Activated naive CD4-positive, alpha-beta T cell treated with Interleukin-2 at 50 U/mL for 16 hours (primary cell): Measurements from ENCODE around the gene PJA1.
A peak's percentile ranks its signal among the peaks of the same experiment; 100 is the strongest.

Experiments used
- DNase-seq: peaks from one replicate; pipeline ENCODE4 v3.0.0-alpha.2; 2020

The PJA1 gene

DNA sequence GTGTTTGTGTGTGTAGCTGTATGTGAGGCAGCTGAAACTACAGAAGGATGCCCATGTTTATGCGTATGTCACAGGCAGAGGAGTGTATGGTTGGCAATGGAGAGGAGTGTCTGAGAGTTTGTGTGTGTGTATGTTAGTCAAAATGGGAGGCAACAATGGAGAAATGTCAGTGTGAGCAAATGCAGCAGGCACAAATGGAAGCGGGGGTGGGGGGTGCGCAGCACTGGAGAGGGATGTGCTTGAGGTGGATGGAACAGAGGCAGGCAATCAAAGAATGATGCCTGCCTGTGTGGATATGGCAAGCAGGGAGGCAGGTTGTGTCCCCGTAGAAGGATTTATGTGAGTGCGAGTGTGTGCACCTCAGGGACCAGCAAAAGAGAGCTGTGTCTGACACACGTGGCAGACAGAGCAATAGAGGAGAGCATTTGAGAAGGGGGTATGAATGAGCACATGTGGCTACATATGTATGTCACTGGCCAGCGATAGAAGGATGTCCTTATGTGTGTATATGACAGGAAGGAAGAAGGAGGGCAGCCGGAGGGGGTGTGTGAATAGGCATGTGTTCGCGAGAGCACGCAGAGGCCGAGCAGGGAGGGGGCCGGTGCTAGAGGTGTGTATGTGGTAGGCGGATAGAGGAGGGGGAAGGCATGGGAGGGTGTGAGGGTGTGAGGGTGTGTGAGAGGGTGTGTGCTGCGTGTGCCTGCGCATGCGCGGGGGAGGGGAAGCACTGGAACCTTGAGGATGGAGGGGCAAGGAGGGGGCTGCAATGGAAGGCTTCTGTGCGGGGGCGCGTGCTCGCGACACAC, 1.1 kb downstream of the PJA1 start:
- DNase-seq, result peak; percentile 41

DNA sequence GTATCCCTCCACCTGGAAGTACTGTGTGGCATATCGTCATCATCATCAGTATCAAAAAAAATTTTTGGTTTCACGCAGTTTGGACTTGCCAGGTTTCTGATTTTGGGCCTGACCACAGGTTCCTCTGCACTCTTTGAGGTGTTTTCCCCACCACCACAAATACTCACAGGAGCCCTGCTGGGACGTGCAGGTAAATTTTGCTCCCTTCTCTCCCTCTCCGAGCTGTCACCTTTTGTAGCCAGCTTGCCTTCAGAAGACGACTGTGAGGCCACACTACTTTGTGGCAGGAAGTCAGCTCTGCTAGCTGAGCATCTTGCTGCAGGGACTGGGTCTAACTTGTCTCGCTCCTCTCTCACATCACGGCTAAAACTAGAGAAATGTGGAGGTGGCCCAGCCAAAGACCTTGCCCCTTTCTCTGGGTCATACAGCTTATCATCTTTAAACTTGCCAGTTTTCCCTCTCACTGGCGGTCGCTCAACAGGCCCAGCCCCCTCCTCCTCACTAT, 2.8 kb downstream of the PJA1 start:
- no peak for DNase-seq

DNA sequence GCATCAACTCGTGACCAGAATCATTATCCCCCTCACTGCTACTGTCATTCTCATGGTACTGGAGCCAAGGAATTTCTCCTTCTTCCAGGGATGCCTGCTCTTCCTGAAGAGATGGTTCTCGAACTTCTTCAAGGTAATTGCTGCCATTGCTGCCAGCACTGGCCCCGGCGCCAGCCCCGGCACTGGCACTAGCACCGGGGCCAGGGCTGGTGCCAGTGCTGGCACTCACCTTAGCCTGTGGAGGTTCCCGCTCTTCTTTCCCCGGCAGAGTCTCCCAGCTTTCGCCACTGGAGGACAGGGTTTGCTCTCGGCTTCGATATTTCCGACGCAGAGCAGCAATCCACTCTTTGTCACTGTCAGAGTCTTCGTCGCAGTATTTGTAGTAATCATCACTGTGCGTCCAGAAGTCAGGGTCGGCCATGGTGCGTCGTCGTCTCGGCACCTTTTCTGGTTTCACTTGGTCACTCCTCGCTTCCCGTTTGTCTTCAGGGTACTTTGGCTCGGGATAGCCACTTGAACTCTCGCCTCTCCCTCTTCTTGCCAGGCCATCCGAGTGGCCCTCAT, 3.4 kb downstream of the PJA1 start:
- no peak for DNase-seq

DNA sequence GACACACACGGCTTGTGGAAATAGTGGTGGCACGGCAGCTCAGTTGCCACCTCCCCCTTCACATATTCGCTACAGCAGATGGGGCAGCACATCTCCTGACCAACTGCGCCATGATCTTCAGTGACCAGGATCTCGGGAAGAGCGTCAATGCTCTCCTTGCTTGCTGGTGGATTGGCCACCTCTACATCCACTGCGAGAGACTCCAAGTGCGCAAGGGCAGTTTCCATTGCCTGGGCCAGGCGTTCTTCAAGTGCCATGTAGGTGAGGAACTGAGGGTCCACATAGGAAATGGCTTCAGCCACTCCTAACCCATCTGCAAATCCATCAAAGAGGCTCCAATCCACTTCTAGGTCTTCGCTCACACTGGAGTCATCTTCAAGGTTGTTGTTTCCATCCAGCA, 3.9 kb downstream of the PJA1 start:
- no peak for DNase-seq

- peak; percentile 6 for DNase-seq
These were observed 6.9 kb downstream of the PJA1 start for GRCh38 chrX:69158166-69158980.

- no peak for DNase-seq
These were observed 8.6 kb downstream of the PJA1 start for GRCh38 chrX:69156638-69157037.

DNA sequence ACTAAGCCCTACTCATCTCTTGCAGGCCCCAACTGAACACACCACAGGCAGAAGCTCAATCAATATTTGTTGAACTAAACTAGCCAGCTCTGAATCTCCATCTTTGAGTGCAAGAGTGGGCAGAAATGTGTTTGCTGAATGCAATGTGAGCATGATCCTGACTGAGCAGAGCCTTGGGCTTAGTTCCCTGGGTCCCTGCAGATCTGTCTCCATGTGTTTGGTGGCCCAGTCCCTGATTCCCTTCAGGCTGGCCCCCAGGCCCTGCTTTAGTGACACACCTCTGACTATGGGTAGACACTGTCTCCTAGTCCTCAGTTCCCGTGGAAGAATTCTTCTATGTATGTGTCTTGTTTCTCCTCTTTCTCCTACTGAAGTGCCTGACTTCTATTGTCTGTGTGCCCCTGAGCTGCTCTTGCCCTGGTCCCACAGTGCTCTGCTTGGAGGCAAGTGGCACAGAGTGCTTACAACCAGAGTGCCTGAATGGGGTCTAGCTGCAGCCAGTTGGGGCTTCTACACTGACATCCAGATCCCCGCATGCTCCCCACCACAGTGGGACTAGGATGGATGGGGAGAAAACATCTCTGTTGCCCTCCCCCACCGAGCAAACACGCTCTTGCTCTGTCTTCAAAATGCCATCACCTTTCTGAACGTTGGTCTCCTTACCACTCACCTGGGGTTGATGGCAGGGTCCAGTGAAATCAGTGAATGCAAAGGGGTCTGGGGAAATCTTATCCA, 9.3 kb downstream of the PJA1 start:
- DNase-seq, result no peak

DNA sequence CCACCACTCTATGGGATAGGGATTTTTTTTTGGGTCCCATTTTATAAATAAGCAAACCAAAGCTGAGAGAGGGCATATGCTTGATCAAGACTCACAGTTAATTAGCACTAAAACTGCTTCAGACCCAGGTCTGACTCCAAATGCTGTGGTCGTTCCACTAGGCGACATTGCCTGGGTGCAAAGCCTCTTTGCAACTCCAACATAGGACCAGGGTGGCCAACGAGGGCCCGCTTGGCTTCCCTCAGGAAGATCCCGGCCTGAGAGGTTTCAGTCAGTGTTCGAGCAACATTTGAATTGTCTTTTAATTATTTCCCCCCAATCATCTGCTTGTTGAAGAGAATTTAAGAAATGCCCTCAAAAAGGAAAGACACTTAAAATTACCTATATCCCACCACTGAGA, 11.2 kb downstream of the PJA1 start:
- no peak for DNase-seq

- no peak for DNase-seq
These were observed 12.1 kb downstream of the PJA1 start for GRCh38 chrX:69153060-69153730.

DNA sequence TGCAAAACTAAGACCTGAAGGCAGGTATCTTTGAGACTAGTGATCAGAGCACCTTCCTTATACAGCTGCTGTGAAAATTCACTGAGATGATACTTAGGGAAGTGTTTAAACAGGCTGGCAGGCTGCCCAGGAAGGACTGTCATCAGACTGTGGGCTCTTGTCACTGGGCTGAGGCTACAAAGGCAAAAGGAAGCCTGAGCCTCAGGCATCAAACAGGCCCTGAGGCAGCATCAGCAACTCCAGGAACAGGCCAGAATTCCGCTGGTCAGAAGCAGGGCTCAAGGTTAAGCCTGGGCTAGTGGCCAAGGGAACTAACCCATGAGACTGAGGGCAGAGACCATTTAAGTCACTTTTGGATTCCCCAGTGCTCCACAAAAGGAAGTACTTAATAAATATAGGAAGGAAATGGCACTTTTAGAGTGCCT, 12.8 kb downstream of the PJA1 start:
- no peak for DNase-seq

GRCh38 chrX:69151866-69152284, 13.4 kb downstream of the PJA1 start:
- no peak for DNase-seq

GRCh38 chrX:69150281-69150960, 14.8 kb downstream of the PJA1 start:
- DNase-seq, result no peak

GRCh38 chrX:69149466-69150280, 15.6 kb downstream of the PJA1 start:
- DNase-seq, result no peak

DNA sequence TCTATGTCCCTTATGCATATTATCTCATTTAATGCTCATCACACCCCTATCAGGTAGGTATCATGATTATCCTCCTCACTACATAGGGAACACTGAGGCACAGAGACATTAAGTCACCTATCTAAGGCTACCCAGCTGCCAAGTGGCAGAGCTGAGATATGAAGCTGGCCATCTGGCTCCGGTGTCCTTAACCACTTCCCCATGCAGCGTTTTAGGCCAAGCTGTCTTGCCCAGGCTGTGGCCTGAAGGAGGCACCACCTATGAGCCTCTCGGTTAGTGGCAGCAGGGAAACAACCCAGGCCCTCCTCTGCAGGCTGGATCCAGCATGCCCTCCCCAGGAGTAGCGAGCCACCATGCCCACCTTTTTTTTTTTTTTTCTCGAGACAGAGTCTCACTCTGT, 16.3 kb downstream of the PJA1 start:
- DNase-seq, result no peak

DNA sequence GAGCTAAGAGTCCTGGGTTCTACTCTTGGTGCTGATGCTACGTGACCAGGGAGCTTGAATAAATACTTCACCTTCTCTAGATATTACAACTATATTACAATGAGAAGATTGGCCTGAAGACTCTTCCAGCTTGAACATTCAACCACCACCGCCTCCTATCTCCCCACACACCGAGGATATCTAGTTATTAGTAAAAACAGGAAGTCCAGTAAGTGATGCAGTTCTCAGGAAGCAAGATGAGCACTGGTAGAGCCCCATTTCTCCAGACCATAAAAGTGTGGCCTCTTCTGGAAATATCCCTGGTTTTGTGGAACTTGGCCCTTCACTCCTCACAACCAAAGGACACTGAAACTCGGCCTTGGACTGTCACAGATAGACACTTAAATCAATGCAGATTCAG, 18.5 kb downstream of the PJA1 start:
- DNase-seq, result no peak

DNA sequence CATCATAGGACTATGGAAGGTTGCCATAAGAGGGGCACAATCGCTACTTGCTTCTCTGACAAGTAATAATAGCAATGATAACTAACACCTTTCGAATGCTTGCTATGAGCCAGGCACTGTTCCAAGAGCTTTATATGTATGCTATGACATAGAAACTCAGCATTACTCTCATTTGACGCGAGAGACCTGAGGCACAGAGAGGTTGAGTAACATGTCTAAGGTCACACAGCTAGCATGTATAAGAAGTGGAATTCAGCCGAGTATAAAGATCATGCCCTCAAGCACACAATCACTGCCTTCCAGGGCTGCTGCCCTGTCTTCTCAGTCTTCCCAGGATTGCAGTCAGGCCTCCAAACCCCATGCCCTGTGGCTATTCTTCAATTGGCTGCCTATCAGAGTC, 19.5 kb downstream of the PJA1 start:
- no peak for DNase-seq

DNA sequence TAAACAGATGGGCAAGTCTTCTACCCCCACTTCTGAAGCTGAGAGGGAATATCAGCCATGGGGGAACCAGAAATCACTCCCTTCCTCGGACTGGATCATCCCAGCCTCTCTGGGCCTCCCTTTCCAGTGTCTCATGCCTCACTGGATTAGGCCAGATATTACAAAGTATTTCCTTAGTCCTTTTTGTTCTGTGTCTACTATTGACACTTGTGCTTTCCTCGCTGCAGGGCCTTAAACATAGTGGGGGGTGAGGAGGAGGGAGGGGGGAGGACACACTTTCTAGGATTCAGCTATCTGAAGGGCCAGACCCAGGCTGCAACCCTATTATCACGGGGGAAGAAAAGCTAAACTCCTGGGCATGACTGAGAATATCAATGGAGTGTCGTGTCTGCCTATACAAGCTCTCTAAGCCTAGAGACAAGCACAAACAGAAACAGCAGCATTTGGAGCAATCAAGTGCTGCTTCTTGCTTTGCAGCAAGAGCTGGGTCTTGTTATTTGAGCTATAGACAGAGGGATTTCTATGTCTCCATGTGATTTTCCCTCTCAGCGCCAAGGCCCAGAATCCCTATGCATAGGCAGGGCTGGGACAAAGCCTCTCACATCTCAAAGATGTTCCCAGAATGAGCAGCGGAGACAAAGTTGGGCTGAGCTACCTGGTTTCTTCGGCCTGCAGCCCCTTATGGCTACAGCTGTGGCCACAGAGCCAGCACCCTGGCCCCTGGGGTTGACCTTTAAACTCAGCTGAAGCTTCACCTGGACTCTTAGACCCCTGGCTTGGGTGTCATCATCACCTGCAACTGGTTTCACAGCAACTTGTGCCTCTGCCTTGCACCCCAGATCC, 20.2 kb downstream of the PJA1 start:
- no peak for DNase-seq

DNA sequence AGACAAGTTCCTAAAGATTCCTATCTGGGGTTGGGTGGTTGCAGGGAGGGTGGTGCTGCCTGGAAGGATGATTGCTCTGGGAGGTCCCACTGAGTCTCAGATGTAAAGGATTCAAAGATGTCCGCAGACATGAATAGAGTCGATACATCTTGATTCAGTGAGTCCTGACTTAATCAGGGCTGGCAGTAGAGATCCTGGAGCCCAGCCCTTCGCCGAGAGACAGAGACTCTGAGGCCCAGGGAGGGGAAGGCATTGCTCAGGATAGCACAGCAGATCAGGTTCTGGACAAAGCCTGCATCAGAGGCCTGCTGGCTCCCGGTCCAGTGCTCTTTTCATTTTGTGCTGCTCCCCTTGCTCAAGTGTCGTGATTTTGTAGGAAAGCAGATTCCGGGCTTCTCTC, 21.7 kb downstream of the PJA1 start:
- DNase-seq, result no peak

GRCh38 chrX:69142788-69143469, 22.3 kb downstream of the PJA1 start:
- DNase-seq, result no peak
